SK-N-MC (cell line): ENCODE results near the gene TRRAP.

Experiments
- EZH2 ChIP-seq: fragments of 200-600 bp; sonication (generic); IDR thresholded peaks from one replicate; pipeline ENCODE4 v1.6.1; 2017; ENCODE audit warnings: antibody characterized with exemption
- POLR2AphosphoS5 ChIP-seq: IDR thresholded peaks from 2 replicates; pipeline ENCODE4 v1.6.1; 2012; ENCODE audit warnings: mild to moderate bottlenecking, low read depth, low read length, borderline replicate concordance

DNA sequence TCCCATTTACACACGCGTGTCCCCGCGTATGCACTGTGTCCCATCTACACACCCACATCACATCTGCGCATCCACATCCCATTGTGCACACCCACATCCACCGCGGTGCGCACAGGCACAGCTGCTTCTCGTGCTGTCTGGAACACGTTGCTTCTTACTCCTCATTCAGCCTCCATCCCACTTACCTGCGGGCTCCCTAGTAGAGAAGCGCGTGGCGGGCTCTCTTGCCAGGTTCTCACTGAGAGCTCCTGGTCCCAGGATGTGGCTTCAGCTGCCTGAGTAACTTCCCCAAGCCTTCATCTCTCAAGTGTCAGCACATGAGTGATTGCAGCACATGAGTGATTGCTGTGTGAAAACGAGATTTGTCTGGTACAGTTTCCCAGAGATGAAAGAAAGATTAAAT is 117.8 kb downstream of the TRRAP start:
- TF ChIP-seq EZH2 (no peak), POLR2AphosphoS5 (no peak)
